IPS-20b (cell line): ENCODE results near the gene ZMAT1.
"Not testable (repeated sequence)": the region's sequence is repeated elsewhere in the genome, so short reads cannot be mapped to it uniquely, and the experiment has no call there.

Experiments used
- H3K27ac ChIP-seq: one replicate; pipeline ENCODE4 v1.5.1; 2013; ENCODE audit warnings: low read length
- H3K27me3 ChIP-seq: 2 replicates; pipeline ENCODE4 v1.6.1; 2013; ENCODE audit warnings: mild to moderate bottlenecking, low read length, inconsistent platforms; ENCODE audit not compliant: insufficient read depth
- H3K36me3 ChIP-seq: 2 replicates; pipeline ENCODE4 v1.6.1; 2013; ENCODE audit warnings: low read depth, mild to moderate bottlenecking, inconsistent platforms, low read length, moderate library complexity; ENCODE audit not compliant: insufficient read depth
- H3K4me1 ChIP-seq: 2 replicates; pipeline ENCODE4 v1.6.1; 2013; ENCODE audit warnings: mild to moderate bottlenecking, control low read depth, inconsistent platforms, low read length, moderate library complexity; ENCODE audit not compliant: insufficient read depth
- H3K4me3 ChIP-seq: 2 replicates; pipeline ENCODE4 v1.5.1; 2013; ENCODE audit warnings: mild to moderate bottlenecking, low read length, inconsistent platforms
- H3K9ac ChIP-seq: 2 replicates; pipeline ENCODE4 v1.6.1; 2013; ENCODE audit warnings: low read depth, mild to moderate bottlenecking, inconsistent platforms, low read length, moderate library complexity
- H3K9me3 ChIP-seq: 2 replicates; pipeline ENCODE4 v1.6.1; 2013; ENCODE audit warnings: mild to moderate bottlenecking, low read depth, low read length, inconsistent platforms; ENCODE audit not compliant: insufficient read depth

ZMAT1 gene

GRCh38 chrX:101931488-101932248 is at the start of gene ZMAT1:
Gene ZMAT1, minus strand, starts transcription at chrX:101932027. Its CDS starts 19 bp downstream, at chrX:101932008.
- Histone ChIP-seq H3K36me3 (no peaks in the 10 kb centered on the region), H3K27me3 (peaks cover 8% of the 10 kb centered on the region; the same call in 1 of the 2 replicates), H3K9me3 (no peaks in the 10 kb centered on the region), H3K9ac (peak within 1 kb of the TSS; percentile 79; the same call in 1 of the 2 replicates), H3K4me3 (peak within 1 kb of the TSS; percentile 82), H3K27ac (peak within 1 kb of the TSS; percentile 93), H3K4me1 (peaks cover 5% of the 10 kb centered on the region; the same call in 1 of the 2 replicates)

- H3K27ac ChIP-seq: no peak overlapping the region
- H3K4me1 ChIP-seq: no peaks in the 10 kb centered on the region
- no peak overlapping the region for H3K4me3 ChIP-seq
- H3K9me3 ChIP-seq: no peaks in the 10 kb centered on the region
- H3K36me3 ChIP-seq: no peaks in the 10 kb centered on the region
- H3K9ac ChIP-seq: no peak overlapping the region
- no peaks in the 10 kb centered on the region for H3K27me3 ChIP-seq
Observed at GRCh38 chrX:101977106-101977505, 45.3 kb upstream of the ZMAT1 start.

GRCh38 chrX:101973066-101973465 is 41.2 kb upstream of the ZMAT1 start:
- Histone ChIP-seq H3K27ac (no peak overlapping the region), H3K4me1 (no peaks in the 10 kb centered on the region), H3K27me3 (no peaks in the 10 kb centered on the region), H3K4me3 (no peak overlapping the region), H3K9ac (no peak overlapping the region), H3K9me3 (no peaks in the 10 kb centered on the region), H3K36me3 (no peaks in the 10 kb centered on the region)

GRCh38 chrX:101964923-101965539 is 33.2 kb upstream of the ZMAT1 start:
- Histone ChIP-seq H3K27me3 (peaks cover 22% of the 10 kb centered on the region), H3K4me1 (peaks cover 12% of the 10 kb centered on the region; the same call in 1 of the 2 replicates)
- not testable (repeated sequence) for H3K36me3 ChIP-seq, H3K9ac ChIP-seq, H3K27ac ChIP-seq, H3K9me3 ChIP-seq, H3K4me3 ChIP-seq

GRCh38 chrX:101958139-101958538 is 26.3 kb upstream of the ZMAT1 start:
- H3K36me3 ChIP-seq: no peaks in the 10 kb centered on the region
- H3K4me1 ChIP-seq: peaks cover 12% of the 10 kb centered on the region; the same call in 1 of the 2 replicates
- no peaks in the 10 kb centered on the region for H3K9me3 ChIP-seq
- no peak overlapping the region for H3K9ac ChIP-seq
- H3K27ac ChIP-seq: no peak overlapping the region
- peaks cover 36% of the 10 kb centered on the region for H3K27me3 ChIP-seq
- no peak overlapping the region for H3K4me3 ChIP-seq

GRCh38 chrX:101957174-101957573 is 25.3 kb upstream of the ZMAT1 start:
- no peaks in the 10 kb centered on the region for H3K36me3 ChIP-seq
- peaks cover 12% of the 10 kb centered on the region; the same call in 1 of the 2 replicates for H3K4me1 ChIP-seq
- no peak overlapping the region for H3K9ac ChIP-seq
- no peak overlapping the region for H3K4me3 ChIP-seq
- H3K27ac ChIP-seq: no peak overlapping the region
- peaks cover 30% of the 10 kb centered on the region for H3K27me3 ChIP-seq
- no peaks in the 10 kb centered on the region for H3K9me3 ChIP-seq

- peaks cover 9% of the 10 kb centered on the region; the same call in 1 of the 2 replicates for H3K4me1 ChIP-seq
- H3K27ac ChIP-seq: no peak overlapping the region
- peaks cover 24% of the 10 kb centered on the region for H3K27me3 ChIP-seq
- H3K9me3 ChIP-seq: no peaks in the 10 kb centered on the region
- no peak overlapping the region for H3K4me3 ChIP-seq
- no peak overlapping the region for H3K9ac ChIP-seq
- no peaks in the 10 kb centered on the region for H3K36me3 ChIP-seq
Observed at GRCh38 chrX:101956556-101956955, 24.7 kb upstream of the ZMAT1 start.

GRCh38 chrX:101950581-101950980 is 18.8 kb upstream of the ZMAT1 start:
- no peaks in the 10 kb centered on the region for H3K27me3 ChIP-seq
- H3K4me3 ChIP-seq: no peak overlapping the region
- H3K36me3 ChIP-seq: no peaks in the 10 kb centered on the region
- H3K27ac ChIP-seq: no peak overlapping the region
- H3K4me1 ChIP-seq: no peaks in the 10 kb centered on the region
- no peaks in the 10 kb centered on the region for H3K9me3 ChIP-seq
- H3K9ac ChIP-seq: no peak overlapping the region

- Histone ChIP-seq H3K27ac (no peak overlapping the region), H3K36me3 (no peaks in the 10 kb centered on the region), H3K4me1 (peaks cover 4% of the 10 kb centered on the region; the same call in 1 of the 2 replicates), H3K9ac (no peak overlapping the region), H3K9me3 (no peaks in the 10 kb centered on the region), H3K4me3 (no peak overlapping the region; the same call in 1 of the 2 replicates), H3K27me3 (peaks cover 8% of the 10 kb centered on the region; the same call in 1 of the 2 replicates)
Observed at GRCh38 chrX:101932249-101932570, 383 bp upstream of the ZMAT1 start.

- peak overlapping the region; percentile 79; the same call in 1 of the 2 replicates for H3K9ac ChIP-seq
Observed at GRCh38 chrX:101931136-101931487, 715 bp downstream of the ZMAT1 start.

GRCh38 chrX:101925733-101926132 is 6.1 kb downstream of the ZMAT1 start:
- Histone ChIP-seq H3K9me3 (no peaks in the 10 kb centered on the region), H3K4me3 (no peak overlapping the region), H3K27me3 (no peaks in the 10 kb centered on the region), H3K4me1 (peaks cover 5% of the 10 kb centered on the region), H3K9ac (no peak overlapping the region), H3K36me3 (no peaks in the 10 kb centered on the region), H3K27ac (no peak overlapping the region)

More at GRCh38 chrX:101931136-101931487, 715 bp downstream of the ZMAT1 start:
- peaks cover 5% of the 10 kb centered on the region for H3K4me1 ChIP-seq
- H3K27ac ChIP-seq: peak overlapping the region; percentile 93
- peaks cover 8% of the 10 kb centered on the region; the same call in 1 of the 2 replicates for H3K27me3 ChIP-seq
- no peaks in the 10 kb centered on the region for H3K36me3 ChIP-seq
- no peaks in the 10 kb centered on the region for H3K9me3 ChIP-seq
- peak overlapping the region; percentile 82 for H3K4me3 ChIP-seq

GRCh38 chrX:101918751-101919150 is 13.1 kb downstream of the ZMAT1 start:
- Histone ChIP-seq H3K4me1 (no peaks in the 10 kb centered on the region), H3K9me3 (no peaks in the 10 kb centered on the region), H3K27me3 (no peaks in the 10 kb centered on the region), H3K27ac (no peak overlapping the region), H3K9ac (no peak overlapping the region), H3K36me3 (no peaks in the 10 kb centered on the region), H3K4me3 (no peak overlapping the region)
